Neuronal stem cell (in vitro differentiated cells): ENCODE data around the gene ADORA3.
"Not testable (repeated sequence)": the region's sequence is repeated elsewhere in the genome, so short reads cannot be mapped to it uniquely, and the experiment has no call there.

Experiments used
- DNase-seq: peaks from one replicate; pipeline ENCODE4 v3.0.0-alpha.2; 2013; ENCODE audit warnings: low spot score
- H2AFZ ChIP-seq: one replicate; pipeline ENCODE4 v1.6.1; 2013; ENCODE audit warnings: mild to moderate bottlenecking, low read length, inconsistent platforms
- H2AK5ac ChIP-seq: 2 replicates; pipeline ENCODE4 v1.6.1; 2013; ENCODE audit warnings: low read depth, mild to moderate bottlenecking, inconsistent platforms, low read length, moderate library complexity, mixed read lengths
- H2BK120ac ChIP-seq: 2 replicates; pipeline ENCODE4 v1.6.1; 2013; ENCODE audit warnings: low read depth, mild to moderate bottlenecking, inconsistent platforms, low read length, moderate library complexity, mixed read lengths
- H2BK12ac ChIP-seq: one replicate; pipeline ENCODE4 v1.6.1; 2013; ENCODE audit warnings: low read length, inconsistent platforms
- H2BK15ac ChIP-seq: 2 replicates; pipeline ENCODE4 v1.6.1; 2013; ENCODE audit warnings: mild to moderate bottlenecking, low read length, inconsistent platforms, mixed read lengths
- H2BK5ac ChIP-seq: one replicate; pipeline ENCODE4 v1.6.1; 2013; ENCODE audit warnings: inconsistent platforms, mild to moderate bottlenecking, low read length, moderate library complexity
- H3K14ac ChIP-seq: one replicate; pipeline ENCODE4 v1.6.1; 2013; ENCODE audit warnings: low read length, inconsistent platforms
- H3K18ac ChIP-seq: 2 replicates; pipeline ENCODE4 v1.6.1; 2013; ENCODE audit warnings: low read length, inconsistent platforms
- H3K23ac ChIP-seq: 2 replicates; pipeline ENCODE4 v1.6.1; 2013; ENCODE audit warnings: low read depth, mild to moderate bottlenecking, mixed read lengths, low read length, inconsistent platforms; ENCODE audit not compliant: poor library complexity
- H3K27ac ChIP-seq: replicated peaks from 3 replicates; pipeline ENCODE4 v1.5.1; 2013; ENCODE audit warnings: low read length, inconsistent platforms
- H3K27me3 ChIP-seq, 3 experiments: 2 replicates each; pipeline ENCODE4 v1.6.1; 2013; ENCODE audit warnings: low read length in 3 of 3, mild to moderate bottlenecking in 2 of 3, inconsistent platforms in 1 of 3, low read depth in 1 of 3, mixed read lengths in 1 of 3, moderate library complexity in 1 of 3; ENCODE audit not compliant: control insufficient read depth in 3 of 3, insufficient read depth in 3 of 3
- H3K36me3 ChIP-seq, 2 donors: replicated peaks in 1 of 2; 2 replicates each; pipeline ENCODE4 v1.6.1; 2013; ENCODE audit warnings: low read length in 2 of 2; ENCODE audit not compliant: control insufficient read depth in 2 of 2, insufficient read depth in 2 of 2
- H3K4ac ChIP-seq: 2 replicates; pipeline ENCODE4 v1.6.1; 2013; ENCODE audit warnings: inconsistent platforms, mild to moderate bottlenecking, low read length, moderate library complexity
- H3K4me1 ChIP-seq, 2 donors: 1 replicate in 1 of 2; 2 replicates in 1 of 2; pipeline ENCODE4 v1.6.1; 2013; ENCODE audit warnings: low read length in 2 of 2, low read depth in 1 of 2; ENCODE audit not compliant: control insufficient read depth in 2 of 2, insufficient read depth in 1 of 2
- H3K4me2 ChIP-seq: one replicate; pipeline ENCODE4 v1.6.1; 2013; ENCODE audit warnings: mild to moderate bottlenecking, low read length, inconsistent platforms; ENCODE audit not compliant: insufficient read depth, poor library complexity, severe bottlenecking
- H3K4me3 ChIP-seq, 2 donors: 2 replicates each; pipeline ENCODE4 v1.5.1; 2013; ENCODE audit warnings: low read length in 2 of 2, mild to moderate bottlenecking in 2 of 2, inconsistent platforms in 1 of 2, moderate library complexity in 1 of 2
- H3K79me1 ChIP-seq: one replicate; pipeline ENCODE4 v1.6.1; 2013; ENCODE audit warnings: low read depth, mild to moderate bottlenecking, inconsistent platforms, low read length, moderate library complexity
- H3K9ac ChIP-seq: one replicate; pipeline ENCODE4 v1.6.1; 2013; ENCODE audit warnings: mild to moderate bottlenecking, low read depth, low read length, inconsistent platforms; ENCODE audit not compliant: poor library complexity
- H3K9me3 ChIP-seq, 2 donors: replicated peaks in 1 of 2; 2 replicates each; pipeline versions ENCODE3 to v1.6.1; 2013; ENCODE audit warnings: low read length in 2 of 2, mild to moderate bottlenecking in 2 of 2, inconsistent platforms in 1 of 2, low read depth in 1 of 2, mixed read lengths in 1 of 2, moderate library complexity in 1 of 2; ENCODE audit not compliant: control insufficient read depth in 2 of 2, insufficient read depth in 1 of 2
- H4K8ac ChIP-seq: one replicate; pipeline ENCODE4 v1.6.1; 2013; ENCODE audit warnings: low read depth, mild to moderate bottlenecking, inconsistent platforms, low read length, moderate library complexity
- H4K91ac ChIP-seq: one replicate; pipeline ENCODE4 v1.6.1; 2013; ENCODE audit warnings: low read length, low read depth, mild to moderate bottlenecking, inconsistent platforms; ENCODE audit not compliant: poor library complexity
- WGBS, 2 donors: extraction: QIAGEN DNeasy Blood & Tissue Kit; methylation state at CpG; one replicate each; pipeline ENCODE4 v1.1.7; 2013; ENCODE audit warnings: missing lambda C conversion rate in 2 of 2, mixed read lengths in 1 of 2; ENCODE audit not compliant: insufficient read length in 2 of 2, insufficient replicate concordance in 1 of 2; ENCODE audit errors: extremely low coverage in 2 of 2; 5-methylcytosine and 5-hydroxymethylcytosine counted together

Gene ADORA3

DNA sequence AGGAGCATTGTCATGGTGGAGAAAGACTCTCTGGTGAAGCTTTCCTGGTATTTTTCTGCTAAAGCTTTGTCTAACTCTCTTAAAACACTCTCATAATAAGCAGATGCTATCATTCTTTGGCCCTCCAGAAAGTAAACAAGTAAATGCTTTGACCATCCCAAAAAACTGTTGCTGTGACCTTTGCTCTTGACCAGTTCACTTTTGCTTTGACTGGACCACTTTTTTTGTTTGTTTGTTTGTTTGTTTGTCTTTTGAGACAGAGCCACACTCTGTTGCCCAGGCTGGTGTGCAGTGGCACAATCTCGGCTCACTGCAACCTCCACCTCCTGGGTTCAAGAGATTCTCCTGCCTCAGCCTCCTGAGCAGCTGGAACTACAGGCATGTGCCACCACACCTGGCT lies 44.4 kb upstream of the ADORA3 start:
- H3K36me3 ChIP-seq, H2BK15ac ChIP-seq, H4K8ac ChIP-seq, H3K14ac ChIP-seq, H3K4me2 ChIP-seq, H2BK5ac ChIP-seq, H3K4ac ChIP-seq, H3K9me3 ChIP-seq, H3K4me3 ChIP-seq, H3K23ac ChIP-seq, H2AFZ ChIP-seq, H3K4me1 ChIP-seq, H2BK120ac ChIP-seq, H4K91ac ChIP-seq, H3K9ac ChIP-seq, H2AK5ac ChIP-seq, H3K27ac ChIP-seq, DNase-seq, H3K79me1 ChIP-seq, H3K27me3 ChIP-seq, H3K18ac ChIP-seq, H2BK12ac ChIP-seq: not testable (repeated sequence)
- no CpG with 5 or more reads among the region's 1 CpG for WGBS, 2 donors

DNA sequence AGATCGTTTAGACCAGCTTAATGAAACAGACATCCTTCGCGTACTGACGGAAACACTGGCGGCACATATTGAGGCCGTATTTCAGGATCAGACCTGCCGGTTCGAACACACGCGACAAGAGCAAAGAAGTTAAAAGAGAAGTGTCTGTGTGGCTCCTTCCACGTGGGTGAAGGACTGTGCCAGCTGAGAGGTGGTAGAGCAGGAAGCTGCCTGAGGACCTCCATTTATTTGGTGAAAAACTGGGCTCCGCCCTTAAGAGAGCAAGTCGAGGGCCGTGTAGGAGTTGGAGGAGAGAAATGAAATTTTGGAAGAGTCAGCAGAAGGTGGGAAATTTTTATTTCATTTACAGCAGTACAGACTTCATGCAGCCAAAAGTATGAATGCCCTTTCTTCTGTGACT lies 38.8 kb upstream of the ADORA3 start:
- Histone ChIP-seq H4K91ac (no peak overlapping the region), H4K8ac (no peak overlapping the region), H3K4ac (no peak overlapping the region), H3K27me3 (no peaks in the 10 kb centered on the region), H2BK12ac (no peak overlapping the region), H3K27ac (no peak overlapping the region), H3K14ac (no peak overlapping the region), H3K9ac (no peak overlapping the region), H2AFZ (peak overlapping the region; percentile 9), H3K4me1 (peaks cover 1 to 12% of the 10 kb centered on the region in 2 donors), H2AK5ac (no peak overlapping the region), H2BK5ac (no peak overlapping the region), H3K4me3 (no peak overlapping the region), H3K18ac (no peak overlapping the region), H3K36me3 (no peaks in the 10 kb centered on the region), H3K9me3 (no peaks in the 10 kb centered on the region), H3K4me2 (no peak overlapping the region), H2BK15ac (no peak overlapping the region), H3K79me1 (no peaks in the 10 kb centered on the region), H3K23ac (no peak overlapping the region), H2BK120ac (no peak overlapping the region)
- DNase-seq: no peak
- no CpG with 5 or more reads among the region's 14 CpGs for WGBS, 2 donors

GRCh38 chr1:111541721-111542120 lies 38.3 kb upstream of the ADORA3 start:
- WGBS, 2 donors: no CpG with 5 or more reads among the region's 4 CpGs
- no peak overlapping the region for H3K14ac ChIP-seq

DNA sequence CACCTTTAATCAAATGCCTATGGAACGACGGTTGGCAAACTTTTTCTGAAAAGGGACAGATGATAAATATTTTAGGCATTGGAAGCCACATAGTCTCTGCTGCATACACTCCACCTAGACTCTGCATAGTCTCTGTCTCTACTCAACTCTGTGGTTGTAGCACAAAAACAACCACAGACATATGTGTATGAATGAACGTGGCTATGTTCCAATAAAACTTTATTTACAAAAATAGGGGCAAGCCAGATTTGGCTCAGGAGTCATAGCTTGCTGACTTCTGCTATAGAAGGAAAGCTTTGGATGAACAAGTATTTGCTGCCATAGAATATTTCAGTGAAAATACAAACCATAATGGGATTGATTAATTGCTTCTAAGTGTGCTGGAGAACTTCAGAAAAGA lies 37.5 kb upstream of the ADORA3 start:
- H3K36me3 ChIP-seq: no peaks in the 10 kb centered on the region
- H3K4me2 ChIP-seq: no peak overlapping the region
- H3K4ac ChIP-seq: no peak overlapping the region
- peaks cover 1 to 13% of the 10 kb centered on the region in 2 donors for H3K4me1 ChIP-seq
- H3K14ac ChIP-seq: no peak overlapping the region
- H3K4me3 ChIP-seq: no peak overlapping the region
- no peak overlapping the region for H4K8ac ChIP-seq
- no peak overlapping the region for H2BK120ac ChIP-seq
- H3K18ac ChIP-seq: no peak overlapping the region
- H3K27ac ChIP-seq: no peak overlapping the region
- no peak for DNase-seq
- no peaks in the 10 kb centered on the region for H3K27me3 ChIP-seq
- no peak overlapping the region for H2BK5ac ChIP-seq
- no peak overlapping the region for H2BK12ac ChIP-seq
- H3K79me1 ChIP-seq: no peaks in the 10 kb centered on the region
- H3K23ac ChIP-seq: no peak overlapping the region
- no peak overlapping the region for H3K9ac ChIP-seq
- no peak overlapping the region for H4K91ac ChIP-seq
- no peak overlapping the region for H2AFZ ChIP-seq
- no peak overlapping the region for H2AK5ac ChIP-seq
- H3K9me3 ChIP-seq: no peaks in the 10 kb centered on the region
- H2BK15ac ChIP-seq: no peak overlapping the region
- no CpG with 5 or more reads among the region's 3 CpGs for WGBS, 2 donors

More at GRCh38 chr1:111541721-111542120, 38.3 kb upstream of the ADORA3 start:
- Histone ChIP-seq H2BK120ac (no peak overlapping the region), H4K8ac (no peak overlapping the region), H2BK15ac (no peak overlapping the region), H3K27ac (no peak overlapping the region), H2BK5ac (no peak overlapping the region), H3K4me3 (no peak overlapping the region), H2AK5ac (no peak overlapping the region), H3K4ac (no peak overlapping the region), H3K4me2 (no peak overlapping the region), H4K91ac (no peak overlapping the region), H3K79me1 (no peaks in the 10 kb centered on the region), H3K27me3 (no peaks in the 10 kb centered on the region), H3K23ac (no peak overlapping the region), H3K36me3 (no peaks in the 10 kb centered on the region), H3K9me3 (no peaks in the 10 kb centered on the region), H2AFZ (no peak overlapping the region), H2BK12ac (no peak overlapping the region), H3K4me1 (peaks cover 1 to 12% of the 10 kb centered on the region in 2 donors), H3K9ac (no peak overlapping the region), H3K18ac (no peak overlapping the region)
- no peak for DNase-seq
